GM18951 (cell line): Measurements from ENCODE around the gene RTP5.

ENCODE experiments used
- POLR2A ChIP-seq: IDR thresholded peaks from 4 replicates; pipeline ENCODE4 v1.6.1; 2011; ENCODE audit warnings: mild to moderate bottlenecking; ENCODE audit not compliant: insufficient read length, insufficient read depth; ENCODE audit errors: extremely low read depth
- in situ Hi-C: fragments of 300-500 bp; cut with MboI; formaldehyde crosslinking; loops from one replicate; pipeline ENCODE4 v1.12.0; 2022; ENCODE audit warnings: low sequenced_read_pairs, mixed read lengths, inconsistent platforms; ENCODE audit not compliant: unreplicated experiment

The RTP5 gene

DNA sequence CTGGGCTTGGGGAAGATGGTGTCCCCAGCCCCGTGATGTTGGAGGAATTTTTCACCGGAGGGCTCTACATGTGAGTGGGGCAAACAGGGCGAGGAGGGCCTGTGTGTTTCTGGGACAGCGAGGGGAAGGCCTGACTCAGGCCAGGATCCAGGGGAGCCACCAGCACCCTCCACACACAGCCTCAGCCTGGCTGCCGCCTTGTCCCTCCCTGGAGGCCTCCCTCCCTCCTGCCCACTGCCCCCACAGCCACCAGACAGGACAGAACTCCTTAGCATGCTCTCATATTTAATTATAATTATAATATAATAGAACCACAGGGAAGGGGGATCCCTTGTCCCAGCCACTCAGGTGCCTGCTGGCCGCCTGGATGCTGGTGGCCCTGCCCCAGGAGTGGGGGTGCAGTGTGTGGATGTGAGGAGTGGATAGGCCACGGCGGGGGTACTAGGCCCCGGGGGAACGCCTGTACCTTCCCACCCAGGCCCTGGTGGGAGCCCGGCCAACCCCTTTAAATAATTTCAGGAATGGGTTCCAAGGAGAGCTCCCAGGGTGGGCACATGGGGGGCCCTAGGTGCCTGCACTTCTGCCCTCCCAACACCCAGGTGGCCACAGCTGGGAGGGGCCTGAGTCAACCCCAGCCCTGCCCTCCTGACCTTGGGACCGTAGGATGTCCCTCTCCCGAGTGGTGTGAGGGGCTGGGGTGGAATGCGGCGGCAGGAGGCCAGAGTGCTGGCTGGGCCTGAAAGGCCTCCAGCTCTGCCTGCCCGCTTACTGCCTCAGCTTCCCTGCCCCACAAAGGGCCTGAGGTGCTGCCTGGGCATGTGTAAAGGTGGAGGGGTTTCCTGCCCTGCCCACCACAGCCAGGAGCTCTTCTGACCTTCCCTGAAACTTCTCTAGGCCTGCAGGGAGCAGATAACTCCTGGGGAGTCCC lies 19.6 kb upstream of the RTP5 start:
- in situ Hi-C loops, result no loop called here

GRCh38 chr2:241850544-241851324 lies 18.8 kb upstream of the RTP5 start:
- TF ChIP-seq POLR2A, result no peak
- in situ Hi-C loops, result no loop called here

More for the DNA sequence above, 19.6 kb upstream of the RTP5 start:
- TF ChIP-seq POLR2A, result peak; percentile 16

DNA sequence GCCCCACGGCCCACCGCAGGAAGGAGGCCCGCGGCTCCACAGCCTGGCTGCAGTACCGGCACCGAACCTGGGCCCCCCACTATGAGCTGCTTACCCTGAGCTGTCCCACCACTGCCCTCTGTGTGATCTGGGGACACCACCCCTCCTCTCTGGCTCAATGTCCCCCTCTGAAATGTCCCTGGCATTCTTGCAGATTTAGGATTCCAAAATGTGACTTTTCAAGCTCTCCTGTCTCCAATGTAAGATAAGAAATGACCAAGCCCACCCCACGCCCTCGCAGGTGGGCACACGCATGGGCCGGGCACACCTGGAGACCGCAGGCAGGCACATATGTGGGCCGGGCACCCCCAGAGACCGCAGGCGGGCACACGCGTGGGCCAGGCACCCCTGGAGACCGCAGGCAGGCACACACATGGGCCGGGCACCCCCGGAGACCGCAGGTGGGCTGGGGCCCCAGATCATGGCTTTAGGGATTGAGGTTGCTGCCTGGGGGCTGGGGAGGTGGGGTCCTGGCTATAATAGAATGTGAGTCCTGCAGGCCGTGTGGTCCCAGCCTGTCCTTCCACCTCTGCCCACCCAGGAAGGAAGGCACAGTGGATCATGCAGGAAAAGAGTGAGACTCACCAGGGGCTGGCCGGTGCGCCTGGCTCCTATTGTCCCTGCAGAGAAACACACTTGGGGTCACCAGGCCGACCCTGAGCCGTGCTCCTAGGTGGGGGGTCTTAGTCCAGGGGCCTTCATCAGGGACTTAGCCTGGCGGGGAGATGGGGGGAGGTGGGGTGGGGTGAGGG lies 18.0 kb upstream of the RTP5 start:
- in situ Hi-C loops, result no loop called here
- no peak for TF ChIP-seq POLR2A

- in situ Hi-C loops, result no loop called here
- TF ChIP-seq POLR2A, result no peak
Measured at GRCh38 chr2:241852116-241852980, 17.2 kb upstream of the RTP5 start.

DNA sequence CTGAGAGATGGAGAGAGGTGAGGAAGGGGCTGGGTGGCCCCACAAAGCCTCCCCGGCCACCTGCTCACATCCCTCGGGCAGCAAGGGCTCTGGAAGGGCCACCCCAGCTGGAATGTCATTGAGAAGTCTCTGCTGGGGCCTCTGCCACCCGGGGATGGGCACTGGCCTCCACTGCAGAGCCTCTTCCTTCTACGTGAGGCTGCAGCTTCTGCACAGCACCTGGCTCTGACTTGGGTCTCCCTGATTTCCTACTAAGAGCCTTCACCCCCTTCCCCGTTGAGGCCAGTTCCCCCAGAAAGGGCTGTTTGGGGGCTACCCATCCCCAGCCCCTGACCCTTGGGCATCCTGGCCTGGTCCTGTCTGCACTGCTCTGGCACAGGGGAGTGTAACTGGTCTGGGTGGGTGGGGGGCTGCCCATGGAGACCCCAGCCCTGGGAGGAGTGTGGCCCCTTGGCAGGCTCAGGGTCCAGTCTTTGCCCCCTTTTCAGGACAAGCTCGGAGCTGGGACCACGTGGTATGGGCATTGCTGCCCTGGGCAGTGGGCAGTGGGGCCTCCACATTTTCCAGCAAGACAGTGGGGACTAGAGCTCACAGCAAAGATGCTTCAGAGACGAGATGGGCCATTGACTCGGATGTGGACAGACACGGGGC lies 16.4 kb upstream of the RTP5 start:
- no peak for TF ChIP-seq POLR2A
- in situ Hi-C loops, result no loop called here

DNA sequence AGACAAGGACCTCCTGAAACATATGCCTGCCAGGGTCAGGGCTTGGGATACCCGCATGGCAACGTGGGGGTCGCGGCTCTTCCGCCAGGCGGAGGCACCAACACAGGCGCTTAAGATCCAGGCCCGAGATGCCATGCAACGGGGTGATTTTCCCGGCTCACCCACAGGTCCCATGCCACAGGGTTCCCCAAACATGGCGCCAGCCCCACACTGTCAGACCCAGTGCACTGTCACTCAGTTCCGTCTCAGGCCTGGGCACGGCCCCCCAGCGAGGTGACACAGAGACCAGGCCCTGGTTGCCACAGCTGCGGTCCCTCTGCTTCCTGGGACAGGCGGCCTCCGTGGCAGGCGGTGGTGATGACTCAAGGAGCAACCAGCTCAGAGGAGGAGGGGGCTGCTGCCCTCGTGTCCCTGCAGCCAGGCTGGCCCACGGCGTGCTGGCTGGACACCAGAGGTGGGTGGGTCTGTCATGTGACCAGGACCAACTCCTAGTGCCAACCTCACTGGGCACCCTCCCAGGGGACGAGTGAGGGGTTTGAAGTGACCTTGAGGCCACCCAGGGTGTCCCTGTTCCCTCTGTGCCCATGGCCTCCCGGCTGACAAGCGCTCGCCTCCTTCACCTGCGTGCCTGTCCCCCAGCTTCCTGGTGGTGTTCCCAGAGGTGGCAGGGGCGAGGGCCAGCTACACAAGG lies 15.7 kb upstream of the RTP5 start:
- no peak for TF ChIP-seq POLR2A
- in situ Hi-C loops, result no loop called here

GRCh38 chr2:241854342-241855244 lies 14.9 kb upstream of the RTP5 start:
- in situ Hi-C loops, result no loop called here
- no peak for TF ChIP-seq POLR2A

DNA sequence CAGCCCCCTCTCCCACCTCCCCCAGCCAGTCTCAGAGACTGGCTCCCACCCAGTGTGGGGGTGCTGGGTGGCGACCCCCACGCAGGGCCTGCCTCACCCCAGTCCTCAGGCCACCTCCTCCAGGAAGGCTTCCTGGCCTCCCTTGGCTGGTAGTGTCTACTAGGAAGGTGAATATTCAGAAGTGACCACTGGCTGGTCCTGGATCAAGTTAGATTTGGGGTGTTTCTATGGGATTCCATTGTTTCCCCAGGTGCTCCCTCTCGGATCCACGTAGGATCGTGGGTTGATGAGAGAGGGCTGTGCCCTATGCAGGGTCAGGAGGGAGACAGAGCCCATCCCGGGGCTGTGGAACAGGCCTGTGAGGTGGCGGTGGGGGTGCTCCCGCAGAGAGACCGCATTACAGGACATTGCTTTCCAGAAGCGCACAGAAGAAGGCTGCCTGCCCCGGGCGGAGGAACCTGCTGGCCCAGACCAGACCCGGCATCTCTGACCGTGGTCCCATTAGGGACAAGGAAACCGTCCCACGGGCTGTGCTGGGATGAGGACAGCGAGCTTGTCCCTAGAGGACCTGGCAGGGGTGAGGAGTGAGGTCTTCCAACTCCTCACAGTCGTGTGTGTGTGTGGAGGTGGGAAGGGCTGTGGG lies 14.2 kb upstream of the RTP5 start:
- TF ChIP-seq POLR2A, result no peak
- in situ Hi-C loops, result no loop called here

- no peak for TF ChIP-seq POLR2A
- in situ Hi-C loops, result no loop called here
Measured at GRCh38 chr2:241855888-241856422, 13.6 kb upstream of the RTP5 start.
